NCI-H774 (cell line): ENCODE results near the gene PPIB.
"Not testable (repeated sequence)": the region's sequence is repeated elsewhere in the genome, so short reads cannot be mapped to it uniquely, and the experiment has no call there.

Experiments used
- DNase-seq: peaks from one replicate; lab custom pipeline; 2025; lab: John Stamatoyannopoulos, UW

PPIB gene

DNA sequence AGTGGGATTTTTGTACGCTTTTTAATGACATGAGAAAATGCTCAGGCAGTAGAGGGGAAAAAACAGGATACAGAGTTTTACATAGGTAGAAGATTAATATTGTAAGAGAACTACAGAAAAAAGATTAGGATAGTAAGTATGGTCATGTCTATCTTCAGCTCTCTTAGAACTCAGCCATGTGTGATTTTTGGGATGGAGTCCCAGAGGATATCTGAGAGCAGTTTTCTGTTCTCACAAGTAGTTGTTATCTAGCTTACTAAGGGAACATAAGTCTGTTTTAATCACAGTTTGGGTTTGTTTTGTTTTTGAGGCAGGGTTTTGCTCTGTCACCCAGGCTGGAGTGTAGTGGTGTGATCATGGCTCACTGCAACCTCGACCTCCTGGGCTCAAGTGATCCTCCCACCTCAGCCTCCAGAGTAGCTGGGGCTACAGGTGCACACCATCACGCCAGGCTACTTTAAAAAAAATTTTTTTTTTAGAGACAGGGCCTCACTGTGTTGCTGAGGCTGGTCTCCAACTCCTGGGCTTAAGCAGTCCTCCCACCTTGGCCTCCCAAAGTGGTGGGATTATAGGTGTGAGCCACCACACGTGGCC is 52.6 kb downstream of the PPIB start:
- not testable (repeated sequence) for DNase-seq

DNA sequence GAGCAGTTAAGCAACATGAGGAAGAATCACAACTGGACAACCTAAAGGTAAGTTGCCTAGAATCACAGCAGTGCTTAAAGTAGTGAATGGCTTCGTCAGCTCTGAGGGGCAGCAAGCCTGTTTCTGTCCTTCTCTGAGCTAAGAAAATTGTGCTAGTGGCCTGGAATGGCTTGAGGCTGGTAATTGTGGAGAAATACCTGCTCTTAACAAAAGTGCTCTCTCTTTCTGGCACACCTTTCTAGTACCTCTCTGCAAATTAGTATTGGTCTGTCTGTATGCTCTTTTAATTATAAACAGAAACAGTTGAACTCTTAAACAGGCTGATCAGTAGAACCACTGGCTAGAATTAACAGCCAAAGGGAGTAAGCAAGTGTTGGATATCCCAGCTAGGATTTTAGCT is 55.5 kb downstream of the PPIB start:
- no peak for DNase-seq
